GM12892 (cell line): Measurements from ENCODE around the gene LEPROT.

ENCODE experiments used
- POLR2A ChIP-seq: IDR thresholded peaks from 2 replicates; pipeline ENCODE4 v1.6.1; 2011; ENCODE audit warnings: low read depth, low read length, control low read depth
- POLR2AphosphoS5 ChIP-seq: IDR thresholded peaks from 2 replicates; pipeline ENCODE4 v1.6.1; 2011; ENCODE audit warnings: low read depth, low read length, control low read depth
- TAF1 ChIP-seq: IDR thresholded peaks from 2 replicates; pipeline ENCODE4 v1.6.1; 2011; ENCODE audit warnings: low read depth, mild to moderate bottlenecking, control low read depth, low read length, borderline replicate concordance

DNA sequence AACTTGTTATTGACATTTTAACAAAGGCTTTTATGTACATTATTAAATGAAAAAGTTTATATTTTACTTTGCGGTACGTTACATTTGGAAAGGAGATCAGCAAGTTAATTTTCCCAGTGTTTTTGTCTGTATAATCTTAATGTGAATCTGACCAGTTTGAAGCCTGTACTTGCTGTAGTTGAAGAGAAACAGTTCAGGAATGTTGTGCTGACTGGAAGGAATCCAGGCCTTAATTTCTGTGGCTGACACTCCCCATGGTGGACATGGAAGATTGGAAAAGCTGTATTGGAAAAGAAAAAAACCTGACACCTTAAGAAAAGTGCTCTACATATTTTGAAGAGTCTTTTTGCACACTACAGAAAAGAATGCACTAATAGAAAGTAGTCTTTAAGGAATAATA, 15.5 kb downstream of the LEPROT start:
- TF ChIP-seq POLR2A (no peak), POLR2AphosphoS5 (no peak), TAF1 (no peak)
